Mesothelial cell of epicardium (in vitro differentiated cells): ENCODE data around the gene GADD45B. TPM values are rescaled to one million over a fixed set of nuclear protein-coding genes. Genes with fewer than 3 reads are reported as not detected.

ENCODE experiments used
- DNase-seq, 2 experiments: peaks; one replicate each; pipeline ENCODE4 v3.0.0; 2021; ENCODE audit warnings: low spot score in 2 of 2; ENCODE audit not compliant: unreplicated experiment in 2 of 2
- H3K27ac Mint-ChIP-seq: 2 replicates; pipeline ENCODE4 v1.8.0; 2021; ENCODE audit warnings: mixed read lengths
- H3K27me3 Mint-ChIP-seq: 2 replicates; pipeline ENCODE4 v1.8.0; 2021; ENCODE audit warnings: low read depth, mixed read lengths
- H3K36me3 Mint-ChIP-seq: 2 replicates; pipeline ENCODE4 v1.8.0; 2021; ENCODE audit warnings: mixed read lengths
- H3K4me1 Mint-ChIP-seq: 2 replicates; pipeline ENCODE4 v1.8.0; 2021; ENCODE audit warnings: mixed read lengths
- H3K4me3 Mint-ChIP-seq: 2 replicates; pipeline ENCODE4 v1.8.0; 2021; ENCODE audit warnings: mild to moderate bottlenecking, moderate library complexity, mixed read lengths
- H3K9me3 Mint-ChIP-seq: 2 replicates; pipeline ENCODE4 v1.8.0; 2021; ENCODE audit warnings: mixed read lengths
- CTCF ChIP-seq: fragments of 200-600 bp; sonication (generic); IDR thresholded peaks from one replicate; pipeline ENCODE4 v1.5.0; 2021; ENCODE audit warnings: antibody characterized with exemption; ENCODE audit not compliant: unreplicated experiment
- microRNA-seq: library from miRNA; unstranded; fragments of <30 nt; microRNA quantifications from one replicate; pipeline ENCODE4 v1.2.0, GENCODE V29; 2021; ENCODE audit warnings: inconsistent platforms, mixed read lengths
- total RNA-seq: library from RNA; stranded (reverse); gene quantifications from 3 replicates; pipeline ENCODE4 v1.2.1, GENCODE V29; 2021

Gene GADD45B
- total RNA-seq, 1 donor from 2014 or later = 80.0 TPM

- peaks cover 25% of the 10 kb centered on the region for H3K4me1 Mint-ChIP-seq
- DNase-seq = no peak
- H3K27me3 Mint-ChIP-seq = no peaks in the 10 kb centered on the region
- peaks cover 6% of the 10 kb centered on the region for H3K9me3 Mint-ChIP-seq
- H3K36me3 Mint-ChIP-seq = peaks cover 7% of the 10 kb centered on the region
- no peak overlapping the region for H3K27ac Mint-ChIP-seq
- no peak for TF ChIP-seq CTCF
- H3K4me3 Mint-ChIP-seq = no peak overlapping the region
Measured at GRCh38 chr19:2527686-2528085, 51.8 kb downstream of the GADD45B start.

Small RNA genes within 50 kb of the gene (microRNA-seq; reads per million reads assigned to microRNA genes)
- 2.1 reads per million for gene MIR7108

Other genes starting within 250 kb of the GADD45B start
- gene PLEKHJ1, start 239.8 kb upstream of the GADD45B start, total RNA-seq = 73.4 to 75.6 TPM (median 73.8 TPM) in 3 replicates
- 142 to 156 TPM (median 146 TPM) in 3 replicates for gene SF3A2, start 239.3 kb upstream of the GADD45B start, total RNA-seq
- 42.4 to 50.1 TPM (median 44.5 TPM) in 3 replicates for gene AMH, start 226.8 kb upstream of the GADD45B start, total RNA-seq
- gene JSRP1, start 219.7 kb upstream of the GADD45B start, total RNA-seq = 0.80 TPM in 1 of 3 replicates, not detected in the others
- 0.11 TPM in 1 of 3 replicates, not detected in the others for gene PEAK3, start 194.0 kb upstream of the GADD45B start, total RNA-seq
- gene LINGO3, start 168.0 kb upstream of the GADD45B start, total RNA-seq = 0.59 to 0.60 TPM (median 0.60 TPM) in 3 replicates
- 141 to 149 TPM (median 142 TPM) in 3 replicates for gene LSM7, start 147.5 kb upstream of the GADD45B start, total RNA-seq
- 189 to 202 TPM (median 196 TPM) in 3 replicates for gene SPPL2B, start 147.4 kb upstream of the GADD45B start, total RNA-seq
- gene TMPRSS9, start 115.9 kb upstream of the GADD45B start, total RNA-seq = 0.84 to 1.4 TPM (median 1.2 TPM) in 3 replicates
- 101 to 110 TPM (median 102 TPM) in 3 replicates for gene TIMM13, start 48.5 kb upstream of the GADD45B start, total RNA-seq
- 86.0 to 95.8 TPM (median 89.0 TPM) in 3 replicates for gene LMNB2, start 19.2 kb upstream of the GADD45B start, total RNA-seq
- 8.2 to 8.8 TPM (median 8.5 TPM) in 3 replicates for gene GNG7, start 226.6 kb downstream of the GADD45B start, total RNA-seq
- 3.0 to 3.5 TPM (median 3.2 TPM) in 3 replicates for gene DIRAS1, start 245.2 kb downstream of the GADD45B start, total RNA-seq